Activated naive CD4-positive, alpha-beta T cell treated with anti-CD3 and anti-CD28 coated beads, Interleukin-2, amount 10 ng/mL, durations not matched to agents 7 days and 5 days (primary cell): Measurements from ENCODE around the gene KBTBD13.
"Not testable (repeated sequence)": the region's sequence is repeated elsewhere in the genome, so short reads cannot be mapped to it uniquely, and the experiment has no call there.

ENCODE experiments used
- CTCF ChIA-PET: fragments of 350-600 bp; sonication (Branson Sonifier 250); formaldehyde crosslinking; loops from one replicate; lab custom pipeline; 2021; ENCODE audit warnings: antibody characterized with exemption; lab: Charles Lee
- DNase-seq: peaks from one replicate; pipeline ENCODE4 v3.0.0-alpha.2; 2020
- H3K27ac Mint-ChIP-seq: one replicate; pipeline ENCODE4 v1.8.0; 2021; ENCODE audit warnings: mild to moderate bottlenecking, moderate library complexity, mixed read lengths
- H3K27me3 Mint-ChIP-seq: one replicate; pipeline ENCODE4 v1.8.0; 2021; ENCODE audit warnings: mild to moderate bottlenecking, mixed read lengths
- H3K36me3 Mint-ChIP-seq: one replicate; pipeline ENCODE4 v1.8.0; 2021; ENCODE audit warnings: mixed read lengths
- H3K4me1 Mint-ChIP-seq: one replicate; pipeline ENCODE4 v1.8.0; 2021; ENCODE audit warnings: mixed read lengths
- H3K4me3 Mint-ChIP-seq: one replicate; pipeline ENCODE4 v1.8.0; 2021; ENCODE audit warnings: mild to moderate bottlenecking, moderate library complexity, mixed read lengths
- H3K9me3 Mint-ChIP-seq: one replicate; pipeline ENCODE4 v1.8.0; 2021; ENCODE audit warnings: mixed read lengths

The KBTBD13 gene

GRCh38 chr15:65068403-65068788 is 8.2 kb upstream of the KBTBD13 start:
- Mint-ChIP-seq H3K9me3 (no peaks in the 10 kb centered on the region), H3K27ac (no peak overlapping the region), H3K27me3 (peaks cover 79% of the 10 kb centered on the region), H3K4me1 (peaks cover 5% of the 10 kb centered on the region), H3K36me3 (no peaks in the 10 kb centered on the region), H3K4me3 (no peak overlapping the region)
- DNase-seq: no peak
- CTCF ChIA-PET: interaction anchor here (1.1 to 1.7 kb wide), 2 partner anchors 10 to 98 kb away, joined by 3 to 4 read pairs; no protein-coding TSS in a partner anchor

GRCh38 chr15:65069179-65069578 is 7.4 kb upstream of the KBTBD13 start:
- H3K36me3 Mint-ChIP-seq: no peaks in the 10 kb centered on the region
- CTCF ChIA-PET: interaction anchor here (0.9 to 2.1 kb wide), 5 partner anchors 9 to 99 kb away, joined by 3 to 7 read pairs (median 4); no protein-coding TSS in a partner anchor
- H3K9me3 Mint-ChIP-seq: no peaks in the 10 kb centered on the region
- no peak overlapping the region for H3K27ac Mint-ChIP-seq
- H3K27me3 Mint-ChIP-seq: peaks cover 76% of the 10 kb centered on the region
- DNase-seq: no peak
- peaks cover 5% of the 10 kb centered on the region for H3K4me1 Mint-ChIP-seq
- no peak overlapping the region for H3K4me3 Mint-ChIP-seq

GRCh38 chr15:65069779-65070546 is 6.6 kb upstream of the KBTBD13 start:
- no peak for DNase-seq
- Mint-ChIP-seq H3K9me3 (no peaks in the 10 kb centered on the region), H3K4me3 (no peak overlapping the region), H3K27me3 (peaks cover 69% of the 10 kb centered on the region), H3K36me3 (no peaks in the 10 kb centered on the region), H3K27ac (no peak overlapping the region), H3K4me1 (peaks cover 5% of the 10 kb centered on the region)
- CTCF ChIA-PET: interaction anchor here (0.9 to 2.1 kb wide), 4 partner anchors 9 to 36 kb away, joined by 3 to 7 read pairs (median 4); no protein-coding TSS in a partner anchor

- Mint-ChIP-seq H3K9me3 (no peaks in the 10 kb centered on the region), H3K4me3 (no peak overlapping the region), H3K27me3 (peaks cover 58% of the 10 kb centered on the region), H3K27ac (no peak overlapping the region), H3K36me3 (no peaks in the 10 kb centered on the region), H3K4me1 (peaks cover 5% of the 10 kb centered on the region)
- DNase-seq: no peak
- CTCF ChIA-PET: no interaction called here
These were observed 5.2 kb upstream of the KBTBD13 start for GRCh38 chr15:65071381-65071811.

GRCh38 chr15:65072027-65072426 is 4.5 kb upstream of the KBTBD13 start:
- Mint-ChIP-seq H3K36me3 (no peaks in the 10 kb centered on the region), H3K4me3 (no peak overlapping the region), H3K4me1 (peaks cover 5% of the 10 kb centered on the region), H3K27me3 (peaks cover 52% of the 10 kb centered on the region), H3K9me3 (no peaks in the 10 kb centered on the region), H3K27ac (no peak overlapping the region)
- CTCF ChIA-PET: no interaction called here
- DNase-seq: no peak

- Mint-ChIP-seq H3K27ac (no peak overlapping the region), H3K36me3 (no peaks in the 10 kb centered on the region), H3K27me3 (peaks cover 51% of the 10 kb centered on the region), H3K9me3 (no peaks in the 10 kb centered on the region), H3K4me3 (no peak overlapping the region), H3K4me1 (peaks cover 6% of the 10 kb centered on the region)
- CTCF ChIA-PET: no interaction called here
- DNase-seq: no peak
These were observed 3.9 kb upstream of the KBTBD13 start for GRCh38 chr15:65072617-65073016.

- not testable (repeated sequence) for H3K4me1 Mint-ChIP-seq, H3K27ac Mint-ChIP-seq, H3K9me3 Mint-ChIP-seq, H3K36me3 Mint-ChIP-seq, H3K4me3 Mint-ChIP-seq, DNase-seq
- CTCF ChIA-PET: interaction anchor here (0.7 kb wide), 1 partner anchor 559 kb away, joined by 3 read pairs; no protein-coding TSS in a partner anchor
- peaks cover 53% of the 10 kb centered on the region for H3K27me3 Mint-ChIP-seq
These were observed 1.6 kb upstream of the KBTBD13 start for GRCh38 chr15:65074946-65075345.

GRCh38 chr15:65075607-65076395 is 745 bp upstream of the KBTBD13 start:
- CTCF ChIA-PET: interaction anchor here (0.7 to 1.2 kb wide), 3 partner anchors 9 to 560 kb away, joined by 3 read pairs; partner anchors contain the start of gene RASL12
- DNase-seq, H3K4me3 Mint-ChIP-seq, H3K4me1 Mint-ChIP-seq, H3K9me3 Mint-ChIP-seq, H3K36me3 Mint-ChIP-seq, H3K27ac Mint-ChIP-seq: not testable (repeated sequence)
- peaks cover 51% of the 10 kb centered on the region for H3K27me3 Mint-ChIP-seq

GRCh38 chr15:65077291-65077980 is 890 bp downstream of the KBTBD13 start:
- H3K27me3 Mint-ChIP-seq: peaks cover 52% of the 10 kb centered on the region
- peaks cover 11% of the 10 kb centered on the region for H3K4me1 Mint-ChIP-seq
- no peak overlapping the region for H3K4me3 Mint-ChIP-seq
- no peak for DNase-seq
- H3K36me3 Mint-ChIP-seq: no peaks in the 10 kb centered on the region
- H3K9me3 Mint-ChIP-seq: peaks cover 1% of the 10 kb centered on the region
- CTCF ChIA-PET: interaction anchor here (0.9 to 3.6 kb wide), 5 partner anchors 23 to 44 kb away, joined by 3 to 30 read pairs (median 4); no protein-coding TSS in a partner anchor
- H3K27ac Mint-ChIP-seq: no peak overlapping the region

GRCh38 chr15:65077981-65078352 is 1.4 kb downstream of the KBTBD13 start:
- no peak overlapping the region for H3K27ac Mint-ChIP-seq
- peaks cover 16% of the 10 kb centered on the region for H3K4me1 Mint-ChIP-seq
- no peak overlapping the region for H3K4me3 Mint-ChIP-seq
- H3K27me3 Mint-ChIP-seq: peaks cover 57% of the 10 kb centered on the region
- peak; percentile 68 for DNase-seq
- H3K9me3 Mint-ChIP-seq: peaks cover 1% of the 10 kb centered on the region
- no peaks in the 10 kb centered on the region for H3K36me3 Mint-ChIP-seq
- CTCF ChIA-PET: interaction anchor here (0.6 to 3.6 kb wide), 9 partner anchors 9 to 300 kb away, joined by 3 to 30 read pairs (median 4); no protein-coding TSS in a partner anchor

GRCh38 chr15:65079580-65079979 is 3.0 kb downstream of the KBTBD13 start:
- Mint-ChIP-seq H3K27ac (no peak overlapping the region), H3K27me3 (peaks cover 73% of the 10 kb centered on the region), H3K9me3 (peaks cover 1% of the 10 kb centered on the region), H3K36me3 (no peaks in the 10 kb centered on the region), H3K4me3 (no peak overlapping the region), H3K4me1 (peaks cover 18% of the 10 kb centered on the region)
- DNase-seq: no peak
- CTCF ChIA-PET: interaction anchor here (1.4 to 3.6 kb wide), 3 partner anchors 25 to 347 kb away, joined by 7 to 30 read pairs (median 18); no protein-coding TSS in a partner anchor

GRCh38 chr15:65081270-65081669 is 4.7 kb downstream of the KBTBD13 start:
- Mint-ChIP-seq H3K9me3 (peaks cover 1% of the 10 kb centered on the region), H3K27me3 (peaks cover 85% of the 10 kb centered on the region), H3K36me3 (no peaks in the 10 kb centered on the region), H3K4me3 (no peak overlapping the region), H3K27ac (no peak overlapping the region), H3K4me1 (peaks cover 18% of the 10 kb centered on the region)
- DNase-seq: no peak
- CTCF ChIA-PET: interaction anchor here (0.9 kb wide), 1 partner anchor 20 kb away, joined by 3 read pairs; no protein-coding TSS in a partner anchor

- Mint-ChIP-seq H3K27me3 (peaks cover 86% of the 10 kb centered on the region), H3K4me3 (no peak overlapping the region), H3K4me1 (peaks cover 18% of the 10 kb centered on the region), H3K9me3 (peaks cover 1% of the 10 kb centered on the region), H3K27ac (no peak overlapping the region), H3K36me3 (no peaks in the 10 kb centered on the region)
- CTCF ChIA-PET: interaction anchor here (1.2 kb wide), 1 partner anchor 48 kb away, joined by 3 read pairs; no protein-coding TSS in a partner anchor
- DNase-seq: no peak
These were observed 5.2 kb downstream of the KBTBD13 start for GRCh38 chr15:65081758-65082157.
